Peyer's patch (tissue), 4 donors: ENCODE data around the gene CCDC85A. TPM values are rescaled to one million over a fixed set of nuclear protein-coding genes. Genes with fewer than 3 reads are reported as not detected.

Experiments
- DNase-seq, 3 donors: peaks; one replicate each; pipeline ENCODE4 v3.0.0-alpha.2; 2017 to 2019
- H3K27ac ChIP-seq, 4 donors: fragments of 200-600 bp; sonication (generic); one replicate each; pipeline ENCODE4 v1.5.1; 2016 to 2019
- H3K27me3 ChIP-seq, 2 donors: fragments of 200-600 bp; sonication (generic); one replicate each; pipeline ENCODE4 v1.5.1; 2019
- H3K36me3 ChIP-seq, 3 donors: fragments of 200-600 bp; sonication (generic); one replicate each; pipeline ENCODE4 v1.5.1; 2016 to 2019
- H3K4me1 ChIP-seq, 4 donors: fragments of 200-600 bp; sonication (generic); one replicate each; pipeline ENCODE4 v1.5.1; 2016 to 2019
- H3K4me3 ChIP-seq, 4 donors: fragments of 200-600 bp; sonication (generic); 1 replicate in 3 of 4; 2 replicates in 1 of 4; pipeline ENCODE4 v1.5.1; 2016 to 2019; ENCODE audit warnings: mild to moderate bottlenecking in 1 of 4
- H3K9me3 ChIP-seq, 4 donors: fragments of 200-600 bp; sonication (generic); one replicate each; pipeline ENCODE4 v1.5.1; 2016 to 2019; ENCODE audit warnings: mild to moderate bottlenecking in 1 of 4
- CTCF ChIP-seq, 6 experiments: fragments of 450-650 bp in 4 of 6; fragments of 200-600 bp in 2 of 6; sonication (generic) in 1 of 6; IDR thresholded peaks; one replicate each; pipeline ENCODE4 v1.5.1; 2017 to 2019; ENCODE audit warnings: antibody characterized with exemption in 6 of 6, mild to moderate bottlenecking in 3 of 6, moderate library complexity in 1 of 6
- POLR2A ChIP-seq, 2 donors: fragments of 450-650 bp; IDR thresholded peaks; one replicate each; pipeline ENCODE4 v1.5.1; 2017; ENCODE audit warnings: antibody characterized with exemption in 2 of 2, mild to moderate bottlenecking in 2 of 2, moderate library complexity in 2 of 2
- total RNA-seq, 4 donors: library from RNA; depleted of rRNA; stranded (reverse); fragments of >200 nt; gene quantifications; one replicate each; pipeline ENCODE4 v1.1.0, GENCODE V29; 2016

The CCDC85A gene
- total RNA-seq, 4 donors from 2014 or later = 1.1 to 1.7 (median 1.1) TPM; not detected in 1

GRCh38 chr2:56326346-56326741 lies 142.6 kb downstream of the CCDC85A start:
- TF ChIP-seq CTCF (IDR thresholded peaks at IDR 0.05) (no peak), POLR2A (IDR thresholded peaks at IDR 0.05) (no peak)

GRCh38 chr2:56331810-56332209 lies 148.0 kb downstream of the CCDC85A start:
- no peaks in the 10 kb centered on the region for H3K9me3 ChIP-seq
- no peak for DNase-seq
- TF ChIP-seq CTCF (IDR thresholded peaks at IDR 0.05) (no peak), POLR2A (IDR thresholded peaks at IDR 0.05) (no peak)
- H3K27ac ChIP-seq = no peak overlapping the region
- H3K4me1 ChIP-seq = no peaks in the 10 kb centered on the region
- no peaks in the 10 kb centered on the region for H3K27me3 ChIP-seq
- no peak overlapping the region for H3K4me3 ChIP-seq
- H3K36me3 ChIP-seq = no peaks in the 10 kb centered on the region

More at GRCh38 chr2:56326346-56326741, 142.6 kb downstream of the CCDC85A start:
- H3K4me1 ChIP-seq = no peaks in the 10 kb centered on the region
- no peak overlapping the region for H3K27ac ChIP-seq
- DNase-seq = no peak
- H3K27me3 ChIP-seq = no peaks in the 10 kb centered on the region
- H3K36me3 ChIP-seq = no peaks in the 10 kb centered on the region
- no peak overlapping the region for H3K4me3 ChIP-seq
- H3K9me3 ChIP-seq = no peaks in the 10 kb centered on the region

GRCh38 chr2:56333812-56334485 lies 150.2 kb downstream of the CCDC85A start:
- no peak for DNase-seq
- H3K27me3 ChIP-seq = no peaks in the 10 kb centered on the region
- H3K36me3 ChIP-seq = no peaks in the 10 kb centered on the region
- no peak overlapping the region for H3K27ac ChIP-seq
- no peak overlapping the region for H3K4me3 ChIP-seq
- no peak for TF ChIP-seq POLR2A (IDR thresholded peaks at IDR 0.05)
- no peak for TF ChIP-seq CTCF (IDR thresholded peaks at IDR 0.05)
- no peaks in the 10 kb centered on the region for H3K9me3 ChIP-seq
- no peaks in the 10 kb centered on the region for H3K4me1 ChIP-seq

GRCh38 chr2:56334622-56335021 lies 150.8 kb downstream of the CCDC85A start:
- Histone ChIP-seq H3K9me3 (no peaks in the 10 kb centered on the region), H3K27ac (no peak overlapping the region), H3K4me1 (no peaks in the 10 kb centered on the region), H3K27me3 (no peaks in the 10 kb centered on the region), H3K4me3 (no peak overlapping the region), H3K36me3 (no peaks in the 10 kb centered on the region)
- no peak for DNase-seq
- TF ChIP-seq CTCF (IDR thresholded peaks at IDR 0.05) (no peak), POLR2A (IDR thresholded peaks at IDR 0.05) (no peak)

- no peak overlapping the region for H3K27ac ChIP-seq
- no peak for DNase-seq
- H3K4me1 ChIP-seq = no peaks in the 10 kb centered on the region
- no peak overlapping the region for H3K4me3 ChIP-seq
- H3K9me3 ChIP-seq = no peaks in the 10 kb centered on the region
- H3K27me3 ChIP-seq = no peaks in the 10 kb centered on the region
- H3K36me3 ChIP-seq = no peaks in the 10 kb centered on the region
- TF ChIP-seq POLR2A (IDR thresholded peaks at IDR 0.05) = no peak
- TF ChIP-seq CTCF (IDR thresholded peaks at IDR 0.05) = no peak
These were observed 151.3 kb downstream of the CCDC85A start for GRCh38 chr2:56335101-56335500.
